ENCODE data around the gene SHF.

The SHF gene

GRCh38 chr15:45199136-45199810 is 11.5 kb upstream of the SHF start:
- FAIRE-seq, result no peak

- peak; percentile 71 for FAIRE-seq
These were observed 10.8 kb upstream of the SHF start for GRCh38 chr15:45198337-45199135.

DNA sequence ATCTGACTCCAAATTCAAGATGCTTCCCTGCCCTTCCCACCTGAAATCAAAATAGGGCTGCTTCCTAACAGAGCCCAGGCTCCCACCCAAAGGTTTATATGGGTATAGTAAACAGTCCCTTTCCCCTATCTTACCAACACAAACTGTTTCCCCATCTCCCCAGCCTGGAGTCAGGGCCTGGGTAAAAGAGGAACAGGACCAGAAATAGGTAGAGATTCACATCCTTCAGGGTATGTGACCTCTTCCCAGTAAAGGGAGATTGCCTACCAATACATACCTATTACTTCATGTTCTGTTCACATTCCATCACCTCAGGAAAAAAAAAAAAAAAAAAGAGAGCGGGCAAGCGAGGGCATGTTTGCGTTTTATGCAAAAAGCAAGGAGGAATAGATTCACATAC is 9.7 kb upstream of the SHF start:
- FAIRE-seq, result no peak

GRCh38 chr15:45187578-45187893 is 230 bp downstream of the SHF start:
- FAIRE-seq, result no peak

DNA sequence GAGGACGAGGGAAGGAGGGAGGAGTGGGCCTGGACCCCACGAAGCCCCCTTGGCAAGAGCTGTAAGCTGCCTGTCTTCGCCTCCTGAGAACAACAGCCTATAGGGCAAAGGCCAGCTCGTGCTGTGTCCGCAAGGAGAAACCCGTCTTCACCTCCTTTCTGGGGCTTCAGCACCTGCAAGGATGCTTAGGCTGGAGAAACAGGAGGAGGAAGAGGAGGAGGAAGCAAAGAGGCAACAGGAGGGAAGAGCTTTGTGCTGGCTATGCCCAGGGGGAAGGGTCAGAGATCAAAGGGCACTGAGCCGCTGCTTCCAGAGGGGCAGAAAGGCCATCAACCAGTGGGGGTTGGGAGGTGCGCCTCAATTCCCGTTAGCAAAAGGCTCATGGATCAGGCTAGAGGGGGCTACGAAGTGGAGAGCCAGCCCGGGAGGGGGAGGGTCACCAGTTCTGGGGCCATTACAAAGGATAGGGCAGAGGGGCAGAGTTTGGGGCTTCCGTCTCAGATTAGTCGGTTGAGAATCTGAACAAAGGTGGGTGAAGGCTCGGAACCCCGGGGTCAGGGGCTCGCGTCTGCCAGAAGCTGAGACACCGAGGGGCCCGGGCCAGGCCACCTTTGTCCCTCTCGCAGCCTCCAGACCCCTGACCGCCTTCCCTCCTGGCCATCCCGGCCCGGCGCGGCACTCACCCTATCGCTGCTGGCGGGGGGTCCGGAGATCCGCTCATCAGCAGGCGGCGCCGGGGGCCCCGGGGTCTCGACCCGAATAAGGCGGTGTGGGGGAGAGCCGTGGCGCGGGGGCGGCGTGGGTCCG is 792 bp downstream of the SHF start:
- no peak for FAIRE-seq

DNA sequence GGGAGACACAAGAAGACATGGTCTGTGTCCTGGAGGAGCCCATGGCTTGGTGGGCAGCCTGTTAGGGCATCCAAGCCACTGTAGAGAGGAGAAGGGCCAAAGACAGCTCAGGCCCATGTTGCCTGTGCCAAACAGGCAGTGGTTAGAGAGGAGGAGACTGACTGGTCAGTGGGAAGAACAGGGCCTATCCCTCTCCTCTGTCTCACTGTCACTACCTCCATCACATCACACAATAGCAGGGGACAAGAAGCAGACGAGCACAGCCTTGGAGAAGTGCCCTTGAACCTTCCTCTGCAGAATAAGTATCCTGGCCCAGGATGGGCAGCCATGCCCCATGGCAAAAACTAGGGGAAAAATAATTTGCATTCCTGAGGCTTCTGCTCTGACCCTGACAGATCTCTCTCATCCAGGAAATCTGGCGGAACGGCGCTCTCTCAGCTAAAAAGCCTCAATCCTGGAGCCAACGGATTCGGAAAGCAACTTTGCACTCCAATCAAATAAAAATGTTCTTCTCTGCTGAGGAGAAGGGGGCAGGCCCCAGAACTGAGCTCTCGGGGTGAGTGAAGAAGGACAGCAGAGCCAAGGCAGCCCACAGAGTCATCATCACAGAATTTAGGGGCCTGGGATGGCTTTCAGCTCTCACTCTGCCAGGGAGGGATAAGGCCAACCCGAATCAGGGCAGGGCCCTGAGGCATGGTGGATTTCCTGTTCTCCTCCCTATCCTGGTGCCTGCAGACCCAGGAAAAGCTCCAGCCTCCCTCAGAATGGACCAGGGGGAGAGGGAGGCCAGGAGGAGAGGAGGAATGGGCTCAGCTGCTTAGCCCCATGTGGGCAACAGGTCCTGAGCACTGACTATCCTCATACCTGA is 1.6 kb downstream of the SHF start:
- no peak for FAIRE-seq

DNA sequence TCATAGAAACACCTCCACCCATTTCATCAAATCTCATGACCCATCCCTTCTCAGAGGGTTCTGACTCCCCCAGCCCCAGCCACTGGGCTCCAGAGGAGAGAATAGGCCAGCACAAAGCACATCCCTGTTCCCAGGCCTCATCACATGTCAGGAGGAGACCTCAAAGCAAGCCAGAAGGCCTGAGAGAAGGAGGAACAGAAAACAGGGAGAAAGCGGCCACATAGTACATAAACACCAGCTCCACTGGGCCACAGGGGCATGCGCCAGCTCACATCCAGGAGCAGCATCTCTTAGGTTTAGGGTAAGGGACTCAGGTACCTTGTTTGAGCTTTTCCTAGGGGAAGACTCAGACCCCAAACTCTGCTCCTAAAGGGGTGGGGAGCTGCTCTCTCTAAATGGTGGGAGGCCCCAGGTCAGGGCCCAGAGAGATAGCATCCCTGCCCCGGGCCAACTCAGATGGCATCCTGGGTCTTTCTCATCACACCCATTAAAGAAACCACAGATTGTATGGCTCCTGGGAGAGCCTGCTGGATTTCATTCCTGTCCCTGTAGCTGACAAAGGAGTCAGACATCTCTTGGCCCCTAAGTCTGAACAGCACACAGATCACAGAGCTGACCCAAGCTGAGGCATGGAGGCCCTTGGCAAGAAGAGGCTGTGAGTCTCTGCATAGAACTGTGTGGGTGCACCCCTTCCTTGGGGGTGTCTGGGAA is 2.5 kb downstream of the SHF start:
- FAIRE-seq, result no peak

DNA sequence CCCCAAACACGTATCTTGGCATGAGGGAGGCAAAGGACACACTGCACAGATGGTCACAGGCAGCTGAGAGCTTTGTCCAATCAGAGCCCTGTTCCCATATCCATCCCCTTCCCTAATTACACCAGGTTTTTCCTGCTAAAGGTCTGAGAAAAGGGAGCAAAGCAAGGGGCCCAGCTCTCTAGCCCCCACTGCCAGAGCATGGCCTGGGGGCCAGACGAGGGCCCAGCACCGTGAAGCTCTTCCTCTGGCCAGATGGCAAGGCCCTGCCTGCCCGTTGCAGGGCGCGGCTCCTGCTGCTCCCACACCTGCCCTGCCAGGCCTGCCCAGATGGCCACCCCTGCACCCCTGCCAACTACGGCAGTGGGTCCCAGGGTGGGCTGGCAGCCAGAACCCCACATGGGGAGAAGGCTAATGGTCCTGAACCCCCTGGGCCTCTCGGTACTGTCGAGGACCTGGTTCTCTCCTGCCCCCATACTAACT is 3.2 kb downstream of the SHF start:
- no peak for FAIRE-seq

DNA sequence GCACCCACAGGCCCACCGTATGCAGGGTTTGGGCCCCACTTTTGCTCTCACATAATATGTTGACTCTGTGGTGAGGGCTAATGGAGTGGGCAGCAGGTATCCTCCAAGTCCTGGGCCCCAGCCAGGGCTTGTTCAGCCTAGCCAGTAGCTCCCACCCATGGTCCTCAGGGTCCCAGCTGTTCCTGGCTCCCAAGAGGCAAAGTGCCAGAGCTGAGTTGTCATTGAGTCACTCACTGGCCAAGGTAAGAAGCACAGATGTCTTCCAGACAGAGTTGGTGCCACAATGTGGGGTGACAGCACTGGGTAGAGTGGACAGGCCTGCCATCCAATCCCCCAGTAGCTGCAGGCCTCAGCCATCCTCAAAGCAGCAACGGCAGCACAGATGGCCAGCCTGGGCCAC is 4.3 kb downstream of the SHF start:
- FAIRE-seq, result no peak

- no peak for FAIRE-seq
These were observed 4.8 kb downstream of the SHF start for GRCh38 chr15:45182996-45183395.

- FAIRE-seq, result no peak
These were observed 6.1 kb downstream of the SHF start for GRCh38 chr15:45181491-45182285.

DNA sequence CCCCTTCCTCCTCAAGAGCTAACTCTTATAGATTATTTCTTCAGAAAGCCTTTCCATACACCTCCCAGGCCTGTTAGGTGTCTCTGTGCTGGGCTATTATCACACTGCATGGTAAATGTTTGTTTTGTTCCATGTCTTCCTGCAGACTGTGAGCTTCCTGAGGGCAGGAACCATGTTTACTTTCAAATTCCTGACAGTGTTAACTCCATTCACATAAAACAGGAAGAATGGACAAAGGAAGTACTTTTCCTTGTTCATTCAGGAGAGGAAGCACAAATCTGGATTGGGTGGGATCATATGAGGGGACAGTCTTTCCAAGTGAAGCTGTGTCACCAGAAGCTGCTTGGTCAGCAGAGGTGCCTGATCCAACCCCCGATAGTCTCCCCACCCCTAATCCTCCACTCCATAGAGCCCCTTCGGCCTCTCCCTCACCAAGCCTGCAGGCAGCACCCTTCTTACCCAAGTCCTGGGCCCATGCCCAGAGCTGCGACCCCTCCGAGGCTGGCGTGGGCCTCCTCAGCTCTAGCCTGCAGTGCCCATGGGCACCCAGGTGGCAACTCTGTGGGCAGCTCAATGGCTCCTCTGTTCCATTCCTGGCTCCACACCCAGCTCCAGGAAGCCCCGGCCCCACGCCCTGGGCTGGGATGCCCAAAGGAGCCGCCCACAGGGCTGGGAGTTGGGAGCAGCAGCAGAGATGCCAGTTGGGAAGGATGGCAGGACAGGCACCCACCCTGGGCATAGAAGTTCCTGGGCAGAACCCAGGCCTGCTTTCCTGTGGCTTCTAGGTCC is 6.9 kb downstream of the SHF start:
- FAIRE-seq, result no peak

- no peak for FAIRE-seq
These were observed 7.6 kb downstream of the SHF start for GRCh38 chr15:45180201-45180600.

- FAIRE-seq, result no peak
These were observed 8.4 kb downstream of the SHF start for GRCh38 chr15:45179221-45179985.

DNA sequence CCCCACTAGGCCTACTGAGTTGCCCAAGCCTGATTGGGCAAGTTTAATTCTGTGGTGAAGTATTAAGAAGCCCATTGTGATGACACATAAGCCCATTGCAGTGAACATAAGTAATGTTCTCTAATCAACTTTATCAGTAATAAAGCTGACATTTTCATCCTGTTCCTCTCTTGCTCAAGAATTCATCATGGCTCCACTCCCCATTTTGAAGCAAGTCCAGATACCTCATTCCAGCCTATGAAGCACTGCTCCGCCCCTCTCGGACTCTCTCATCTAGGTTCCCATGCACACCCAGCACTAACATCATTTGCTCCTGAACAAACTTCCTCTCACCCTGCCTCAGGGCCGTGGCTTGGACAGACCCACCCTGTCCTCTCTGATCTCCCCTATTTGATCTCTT is 10.5 kb downstream of the SHF start:
- no peak for FAIRE-seq

- no peak for FAIRE-seq
These were observed 13.2 kb downstream of the SHF start for GRCh38 chr15:45174577-45174976.

GRCh38 chr15:45174069-45174468 is 13.7 kb downstream of the SHF start:
- FAIRE-seq, result no peak

DNA sequence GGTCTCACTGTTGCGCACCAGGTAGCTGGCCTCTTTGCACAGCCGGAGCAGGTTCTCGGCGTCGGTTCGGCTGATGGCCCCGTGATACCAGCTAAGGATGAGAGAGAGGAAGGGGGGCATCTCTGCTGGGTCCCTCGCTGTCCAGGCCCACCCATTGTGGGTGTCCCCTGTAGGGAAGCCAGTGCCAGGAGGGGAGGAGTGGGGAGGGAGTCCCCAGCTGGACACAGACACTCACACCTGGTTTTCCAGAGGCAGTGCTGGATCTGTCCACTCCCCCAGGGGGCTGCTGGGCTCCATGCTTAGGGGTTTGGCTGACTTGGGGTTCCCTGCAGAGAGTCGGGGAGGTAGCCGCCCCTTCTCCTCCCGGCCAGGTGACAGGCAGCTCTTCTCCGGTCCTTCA is 15.9 kb downstream of the SHF start:
- FAIRE-seq, result no peak
